KMS-11 (cell line): ENCODE results near the gene CSNK1A1.

Source experiments
- H2AFZ ChIP-seq: fragments of 200-600 bp; sonication (generic); 2 replicates; pipeline ENCODE4 v1.6.1; 2016; ENCODE audit warnings: antibody characterized with exemption, mixed run types, low read depth
- H3K27ac ChIP-seq: fragments of 200-600 bp; sonication (generic); 2 replicates; pipeline ENCODE4 v1.6.1; 2016; ENCODE audit warnings: mild to moderate bottlenecking, mixed run types
- H3K27me3 ChIP-seq: fragments of 200-600 bp; sonication (generic); 2 replicates; pipeline ENCODE4 v1.6.1; 2017; ENCODE audit warnings: mild to moderate bottlenecking, low read depth, mixed run types, moderate library complexity; ENCODE audit not compliant: insufficient read depth
- H3K36me3 ChIP-seq: fragments of 200-600 bp; sonication (generic); 2 replicates; pipeline ENCODE4 v1.6.1; 2017; ENCODE audit warnings: mild to moderate bottlenecking, mixed run types; ENCODE audit not compliant: insufficient read depth
- H3K4me1 ChIP-seq: fragments of 200-600 bp; sonication (generic); 2 replicates; pipeline ENCODE4 v1.6.1; 2016; ENCODE audit warnings: mild to moderate bottlenecking, low read depth, mixed run types; ENCODE audit not compliant: poor library complexity, severe bottlenecking
- H3K4me2 ChIP-seq: fragments of 200-600 bp; sonication (generic); 2 replicates; pipeline ENCODE4 v1.7.0; 2016; ENCODE audit warnings: mild to moderate bottlenecking, mixed run types
- H3K4me3 ChIP-seq: fragments of 200-600 bp; sonication (generic); IDR thresholded peaks from 2 replicates; pipeline ENCODE4 v1.6.1; 2017; ENCODE audit warnings: low read depth, low read length, mixed read lengths; ENCODE audit not compliant: insufficient read depth
- H3K79me2 ChIP-seq: fragments of 200-600 bp; sonication (generic); 2 replicates; pipeline ENCODE4 v1.6.1; 2016; ENCODE audit warnings: low read depth, mixed run types; ENCODE audit not compliant: insufficient read depth
- H3K9ac ChIP-seq: fragments of 200-600 bp; sonication (generic); 2 replicates; pipeline ENCODE4 v1.6.1; 2016; ENCODE audit warnings: mild to moderate bottlenecking, mixed run types
- H4K20me1 ChIP-seq: fragments of 200-600 bp; sonication (generic); 2 replicates; pipeline ENCODE4 v1.6.1; 2016; ENCODE audit warnings: mild to moderate bottlenecking, mixed run types; ENCODE audit not compliant: insufficient read depth
- CTCF ChIP-seq: fragments of 200-600 bp; sonication (generic); conservative IDR thresholded peaks from 2 replicates; pipeline ENCODE4 v1.6.1; 2017; ENCODE audit warnings: low read depth, mild to moderate bottlenecking, antibody characterized with exemption, low read length, moderate library complexity, mixed read lengths

The CSNK1A1 gene

DNA sequence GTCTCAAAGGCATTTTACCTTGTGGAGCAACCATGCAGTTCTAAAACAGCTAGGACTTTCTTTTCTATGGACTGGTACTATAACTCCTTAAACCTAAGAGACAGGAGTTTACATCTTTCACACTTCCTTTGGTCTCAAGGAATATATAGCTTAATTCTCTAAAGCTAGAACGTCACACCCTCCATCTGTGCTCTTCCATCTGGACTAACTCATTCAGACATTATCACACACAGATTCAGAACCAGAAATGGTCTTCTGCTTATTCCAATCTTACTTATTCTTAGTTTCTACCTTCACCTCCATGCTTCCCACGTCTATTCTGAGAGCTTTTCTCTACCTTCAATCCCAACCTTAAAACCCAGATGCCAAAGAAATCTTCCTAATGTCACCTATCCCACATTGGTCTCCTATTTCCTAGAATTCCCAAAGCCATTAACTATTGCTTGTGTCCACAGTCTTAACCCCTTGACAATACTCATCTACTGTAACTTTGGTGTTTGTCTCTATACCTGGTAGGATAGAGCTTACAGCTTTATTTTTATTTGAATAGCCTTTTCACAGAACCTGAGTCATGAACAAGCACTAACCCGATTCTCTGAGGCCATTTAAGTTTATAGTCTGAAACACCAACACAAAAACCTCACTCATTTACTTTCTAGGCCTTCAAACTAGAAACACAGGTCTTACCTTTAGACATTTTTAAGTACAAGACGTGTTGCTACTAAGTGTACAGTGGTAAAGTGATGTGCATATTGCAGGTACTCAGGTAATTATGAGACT is 22.8 kb downstream of the CSNK1A1 start:
- Histone ChIP-seq H2AFZ (no peak overlapping the region), H3K9ac (no peak overlapping the region), H3K4me1 (no peaks in the 10 kb centered on the region), H3K27me3 (no peaks in the 10 kb centered on the region), H3K4me3 (no peak overlapping the region), H3K4me2 (no peak overlapping the region), H3K27ac (no peak overlapping the region), H3K36me3 (no peaks in the 10 kb centered on the region), H3K79me2 (peaks cover 99% of the 10 kb centered on the region), H4K20me1 (peaks cover 42% of the 10 kb centered on the region)
- no peak for TF ChIP-seq CTCF

DNA sequence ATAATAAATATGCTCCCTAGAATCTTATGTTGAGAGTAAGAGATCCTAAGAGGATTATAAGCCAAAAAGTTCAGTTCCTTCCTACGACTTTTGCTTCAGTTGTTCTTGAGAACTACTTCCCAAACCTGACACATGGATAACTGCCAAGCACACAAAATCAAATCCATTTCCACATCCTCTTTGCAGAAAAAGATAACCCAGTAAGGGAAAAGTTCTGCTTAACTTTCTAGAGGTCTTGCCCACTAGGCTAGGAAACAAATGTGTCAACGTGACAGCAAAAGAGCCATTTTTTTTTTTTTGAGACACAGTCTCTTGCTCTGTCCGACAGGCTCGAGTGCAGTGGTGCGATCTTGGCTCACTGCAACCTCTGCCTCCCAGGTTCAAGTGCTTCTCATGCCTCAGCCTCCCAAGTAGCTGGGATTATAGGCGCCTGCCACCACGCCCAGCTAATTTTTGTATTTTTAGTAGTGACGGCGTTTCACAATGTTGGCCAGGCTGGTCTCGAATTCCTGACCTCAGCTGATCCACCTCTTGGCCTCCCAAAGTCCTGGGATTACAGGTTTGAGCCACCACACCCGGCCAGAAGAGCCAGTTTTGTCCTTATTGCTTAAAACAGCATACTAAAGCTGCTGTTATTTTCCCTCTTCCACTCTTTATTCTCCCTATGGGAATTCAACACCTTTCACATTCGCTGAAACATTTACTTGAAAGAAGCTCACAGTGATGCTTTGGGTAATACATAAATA is 24.2 kb downstream of the CSNK1A1 start:
- H3K4me1 ChIP-seq = no peaks in the 10 kb centered on the region
- no peak overlapping the region for H3K9ac ChIP-seq
- H3K36me3 ChIP-seq = no peaks in the 10 kb centered on the region
- H4K20me1 ChIP-seq = peaks cover 31% of the 10 kb centered on the region
- H2AFZ ChIP-seq = no peak overlapping the region
- no peak overlapping the region for H3K27ac ChIP-seq
- TF ChIP-seq CTCF = no peak
- no peak overlapping the region for H3K4me3 ChIP-seq
- H3K27me3 ChIP-seq = no peaks in the 10 kb centered on the region
- no peak overlapping the region for H3K4me2 ChIP-seq
- H3K79me2 ChIP-seq = peaks cover 99% of the 10 kb centered on the region

DNA sequence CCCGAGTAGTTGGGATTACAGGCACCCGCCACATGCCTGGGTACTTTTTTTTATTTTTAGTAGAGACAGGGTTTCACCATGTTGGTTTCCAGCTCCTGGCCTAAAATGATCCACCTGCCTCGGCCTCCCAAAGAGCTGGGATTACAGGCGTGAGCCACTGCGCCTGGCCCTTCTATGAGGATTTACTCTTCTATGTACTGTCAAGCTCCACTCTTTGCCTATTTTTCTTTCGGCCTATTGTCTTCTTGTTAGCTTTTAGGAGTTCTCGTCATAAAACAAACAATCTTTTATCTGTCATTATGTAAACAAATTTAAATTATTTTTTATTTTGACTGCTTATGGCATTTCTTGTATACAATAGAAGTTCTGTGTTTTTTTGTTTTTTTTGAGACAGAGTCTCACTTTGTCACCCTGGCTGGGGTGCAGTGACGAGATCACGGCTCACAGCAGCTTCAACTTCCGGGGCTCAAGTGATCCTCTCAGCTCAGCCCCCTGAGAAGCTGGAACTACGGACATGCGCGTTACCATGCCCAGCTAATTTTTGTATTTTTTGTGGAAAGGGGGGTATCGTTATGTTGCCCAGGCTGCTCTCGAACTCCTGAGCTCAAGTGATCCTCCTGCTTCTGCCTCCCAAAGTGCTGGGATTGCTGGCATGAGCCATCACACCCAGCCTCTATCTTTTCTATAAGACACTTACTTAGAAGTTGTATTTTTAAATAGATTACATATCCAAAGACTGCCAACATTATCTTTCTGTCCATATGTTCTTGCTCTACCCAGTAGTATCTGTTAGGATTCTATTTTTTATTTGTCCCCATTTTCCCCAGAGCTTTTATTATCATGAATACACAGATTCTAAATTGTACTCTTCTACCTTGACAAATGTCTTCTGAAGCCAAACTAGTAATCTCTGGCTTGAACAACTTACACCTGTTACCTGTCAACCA is 29.2 kb downstream of the CSNK1A1 start:
- H3K79me2 ChIP-seq = peaks cover 91% of the 10 kb centered on the region
- H3K27me3 ChIP-seq = no peaks in the 10 kb centered on the region
- no peaks in the 10 kb centered on the region for H3K36me3 ChIP-seq
- H2AFZ ChIP-seq = no peak overlapping the region
- H3K4me3 ChIP-seq = no peak overlapping the region
- H3K4me2 ChIP-seq = no peak overlapping the region
- TF ChIP-seq CTCF = no peak
- no peak overlapping the region for H3K9ac ChIP-seq
- no peak overlapping the region for H3K27ac ChIP-seq
- peaks cover 13% of the 10 kb centered on the region; the same call in 1 of the 2 replicates for H4K20me1 ChIP-seq
- H3K4me1 ChIP-seq = peaks cover 15% of the 10 kb centered on the region

DNA sequence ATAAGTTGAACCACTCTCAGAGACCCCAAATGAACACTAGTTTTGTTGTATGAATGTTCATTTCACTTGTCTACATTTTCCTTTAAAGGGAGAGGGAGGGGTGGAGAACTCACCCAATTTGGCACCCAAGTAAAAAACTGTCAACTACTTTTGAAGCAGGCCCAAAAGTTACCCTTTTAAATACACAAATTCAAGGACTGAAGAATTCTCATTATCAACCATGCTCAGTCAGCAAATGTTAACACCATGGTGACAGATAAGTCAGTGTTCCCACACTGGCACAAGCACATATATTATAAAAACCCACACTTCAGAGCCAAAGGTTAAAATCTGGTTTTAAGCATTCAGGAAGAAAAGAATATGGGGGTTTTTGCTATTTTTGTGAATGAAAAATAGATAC is 31.6 kb downstream of the CSNK1A1 start:
- Histone ChIP-seq H2AFZ (no peak overlapping the region), H3K27me3 (no peaks in the 10 kb centered on the region), H3K27ac (no peak overlapping the region), H3K9ac (no peak overlapping the region), H3K36me3 (no peaks in the 10 kb centered on the region), H3K4me1 (peaks cover 15% of the 10 kb centered on the region), H3K79me2 (peaks cover 88% of the 10 kb centered on the region; the same call in 1 of the 2 replicates), H3K4me2 (no peak overlapping the region), H3K4me3 (no peak overlapping the region), H4K20me1 (peaks cover 9% of the 10 kb centered on the region; the same call in 1 of the 2 replicates)
- no peak for TF ChIP-seq CTCF
